Fibroblast of peridontal ligament (primary cell): ENCODE measurements around the gene DLL3.
A peak's percentile ranks its signal among the peaks of the same experiment; 100 is the strongest.
"Not testable (repeated sequence)": the region's sequence is repeated elsewhere in the genome, so short reads cannot be mapped to it uniquely, and the experiment has no call there.

Experiments used
- DNase-seq: peaks from one replicate; pipeline ENCODE4 v3.0.0-alpha.2; 2010; ENCODE audit errors: extremely low read depth

Gene DLL3

DNA sequence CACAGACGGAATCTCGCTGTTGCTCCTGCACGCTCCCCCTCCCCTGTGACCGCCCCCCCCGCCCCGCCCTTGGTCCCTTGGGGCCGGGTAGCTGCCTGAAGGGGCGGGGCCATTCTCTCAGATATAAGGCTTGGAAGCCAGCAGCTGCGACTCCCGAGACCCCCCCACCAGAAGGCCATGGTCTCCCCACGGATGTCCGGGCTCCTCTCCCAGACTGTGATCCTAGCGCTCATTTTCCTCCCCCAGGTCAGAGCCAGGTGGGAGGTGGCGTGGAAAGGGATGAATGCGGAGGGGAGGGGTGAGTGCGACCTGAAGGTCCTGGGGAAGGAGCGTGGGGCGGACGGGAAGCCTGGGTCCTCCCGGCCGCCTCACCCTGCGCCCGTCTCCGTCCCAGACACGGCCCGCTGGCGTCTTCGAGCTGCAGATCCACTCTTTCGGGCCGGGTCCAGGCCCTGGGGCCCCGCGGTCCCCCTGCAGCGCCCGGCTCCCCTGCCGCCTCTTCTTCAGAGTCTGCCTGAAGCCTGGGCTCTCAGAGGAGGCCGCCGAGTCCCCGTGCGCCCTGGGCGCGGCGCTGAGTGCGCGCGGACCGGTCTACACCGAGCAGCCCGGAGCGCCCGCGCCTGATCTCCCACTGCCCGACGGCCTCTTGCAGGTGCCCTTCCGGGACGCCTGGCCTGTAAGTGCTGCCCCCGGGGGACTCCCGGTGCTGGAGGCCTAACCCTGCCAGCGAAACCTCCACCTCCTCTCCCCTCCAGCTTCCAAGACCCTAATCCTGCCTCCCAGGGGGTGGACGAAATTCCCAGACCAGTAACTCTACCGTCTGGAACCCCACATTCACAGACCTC is at the start of gene DLL3:
DLL3 (plus strand) TSS at position 150 of the 845 bp plus-strand sequence; CDS start at position 178, 28 bp downstream.
- DNase-seq: no peak

DNA sequence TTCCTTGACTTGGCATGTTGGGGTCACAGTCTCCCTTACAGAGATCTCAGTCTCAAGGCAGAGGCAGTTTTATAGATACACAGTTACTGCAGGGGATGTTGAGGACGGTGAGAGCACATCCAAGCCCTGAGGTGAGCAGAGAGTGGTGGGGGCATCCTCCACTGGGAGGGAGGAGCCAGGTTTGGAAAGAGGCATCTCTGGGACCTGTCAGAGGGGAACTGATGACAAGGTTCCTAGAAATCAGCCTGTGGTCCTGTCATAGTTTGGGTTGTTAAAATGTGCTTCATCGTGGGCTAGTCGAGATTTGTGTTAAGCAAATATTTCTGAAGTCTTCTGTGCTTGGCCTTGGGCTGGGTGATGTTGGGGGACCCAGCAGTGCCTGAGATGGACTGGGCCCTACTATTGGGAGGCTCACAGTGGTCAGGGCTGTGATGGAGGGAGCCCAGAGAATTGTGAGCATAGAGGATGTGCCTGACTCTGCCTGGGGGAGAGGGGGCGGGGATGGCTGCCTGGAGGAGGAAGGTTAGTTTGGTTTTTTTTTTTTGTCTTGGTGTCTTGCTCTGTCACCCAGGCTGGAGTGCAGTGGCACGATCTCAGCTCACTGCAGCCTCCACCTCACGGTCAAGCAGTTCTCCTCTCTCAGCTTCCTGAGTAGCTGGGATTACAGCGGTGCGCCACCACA is 49.5 kb upstream of the DLL3 start:
- DNase-seq: no peak

DNA sequence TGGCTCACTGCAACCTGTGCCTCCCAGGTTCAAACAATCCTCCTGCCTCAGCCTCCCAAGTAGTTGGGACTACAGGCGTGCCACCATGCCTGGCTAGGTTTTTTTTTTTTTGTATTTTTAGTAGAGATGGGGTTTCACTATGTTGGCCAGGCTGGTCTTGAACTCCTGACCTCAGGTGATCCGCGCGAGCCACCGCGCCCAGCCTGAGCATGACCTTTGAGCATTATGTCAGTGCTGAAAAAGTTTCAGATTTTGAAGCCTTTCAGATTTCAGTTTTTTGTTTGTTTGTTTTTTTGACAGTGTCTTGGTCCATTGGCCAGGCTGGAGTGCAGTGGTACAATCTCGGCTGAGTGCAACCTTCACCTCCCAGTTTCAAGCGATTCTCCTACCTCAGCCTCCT is 47.5 kb upstream of the DLL3 start:
- DNase-seq: not testable (repeated sequence)

- DNase-seq: no peak
Measured at GRCh38 chr19:39463403-39463802, 35.3 kb upstream of the DLL3 start.

GRCh38 chr19:39465956-39466747 is 32.6 kb upstream of the DLL3 start:
- DNase-seq: no peak

GRCh38 chr19:39467941-39468340 is 30.8 kb upstream of the DLL3 start:
- no peak for DNase-seq

GRCh38 chr19:39469036-39469435 is 29.7 kb upstream of the DLL3 start:
- DNase-seq: no peak

DNA sequence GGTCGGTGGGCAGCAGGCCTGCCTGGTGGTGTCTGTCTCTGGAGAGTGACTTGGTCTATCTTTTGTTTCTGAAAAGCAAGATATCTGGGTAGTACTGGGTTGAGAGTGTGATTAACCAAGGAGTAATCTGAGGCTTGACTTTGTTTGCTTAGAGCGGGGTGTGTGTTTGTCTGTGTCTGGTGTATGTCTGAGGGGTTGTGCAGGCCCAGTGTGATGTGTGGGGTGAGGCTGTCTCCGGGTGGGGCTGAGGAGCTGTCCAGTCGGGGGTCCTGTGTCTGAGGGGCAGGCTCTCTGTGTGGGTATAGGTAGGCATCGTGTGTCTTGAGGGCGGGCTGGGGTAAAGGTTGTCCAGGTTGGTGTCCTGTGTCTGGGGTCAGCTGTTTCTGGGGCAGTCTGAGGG is 29.2 kb upstream of the DLL3 start:
- DNase-seq: no peak

DNA sequence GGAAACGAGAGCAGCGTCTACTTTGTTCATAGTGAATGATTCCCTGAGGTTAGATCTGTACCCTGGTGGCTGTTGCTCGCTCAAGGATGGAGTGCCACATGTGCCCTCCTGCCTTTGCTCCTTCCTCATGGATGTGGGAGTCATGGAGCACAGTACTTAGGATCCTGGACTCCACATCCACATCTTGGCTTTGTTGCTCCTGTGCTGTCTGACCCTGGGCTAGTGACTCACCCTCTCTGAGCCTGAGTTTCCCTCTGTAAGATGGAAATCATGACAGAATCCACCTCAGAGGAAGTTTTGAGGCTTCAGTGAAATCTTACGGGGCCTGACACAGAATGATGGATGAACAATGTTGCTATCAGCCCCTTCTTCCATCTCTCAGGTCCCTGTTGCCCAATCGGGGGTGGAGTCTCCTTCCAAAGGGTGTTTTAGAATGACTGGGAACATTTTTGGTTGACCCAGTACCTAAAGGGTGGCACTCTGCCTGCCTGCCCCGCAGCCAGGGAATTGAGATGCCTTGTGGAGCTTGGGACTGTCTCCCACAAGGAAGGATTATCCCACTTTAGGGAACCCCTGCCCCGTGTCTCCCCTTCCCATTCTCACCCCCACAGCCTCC is 27.9 kb upstream of the DLL3 start:
- no peak for DNase-seq

DNA sequence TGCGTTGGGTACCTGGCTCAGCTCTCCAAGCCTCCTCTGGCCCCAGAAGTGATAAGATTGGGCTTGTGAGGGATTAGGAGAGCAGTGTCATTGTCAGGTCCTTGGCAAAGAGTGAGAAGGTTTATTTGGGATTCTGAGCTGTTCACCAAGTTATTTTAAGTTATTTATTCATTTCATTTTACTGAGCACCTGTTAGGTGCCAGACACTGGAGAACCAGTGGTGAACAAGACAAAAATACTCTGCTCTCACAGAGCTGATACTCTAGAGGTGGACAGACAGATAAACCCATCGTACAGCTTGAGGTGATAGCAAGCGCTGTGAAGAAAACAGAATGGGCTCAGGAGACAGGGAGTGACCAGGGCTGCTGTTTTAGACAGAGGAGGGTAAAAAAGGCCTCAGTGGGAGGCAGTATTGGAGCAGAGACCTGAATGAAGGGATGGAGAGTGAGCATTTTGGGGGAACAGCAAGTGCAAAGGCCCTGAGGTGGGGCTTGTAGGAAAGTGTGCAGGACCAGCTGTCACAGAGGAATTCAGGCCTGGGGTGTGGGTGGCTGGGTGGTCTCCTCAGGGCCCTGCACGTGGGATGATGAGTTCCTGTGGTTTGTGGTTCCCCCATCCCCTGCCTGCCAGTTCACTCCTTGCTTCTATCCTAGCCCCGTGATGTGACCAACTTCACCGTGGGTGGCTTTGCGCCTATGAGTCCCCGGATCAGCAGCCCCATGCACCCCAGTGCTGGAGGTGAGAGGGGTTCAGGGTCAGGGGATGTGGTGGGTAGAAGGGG is 26.8 kb upstream of the DLL3 start:
- no peak for DNase-seq

GRCh38 chr19:39472746-39473442 is 25.9 kb upstream of the DLL3 start:
- DNase-seq: no peak

GRCh38 chr19:39473443-39473960 is 25.2 kb upstream of the DLL3 start:
- no peak for DNase-seq

- peak; percentile 23 for DNase-seq
Measured at GRCh38 chr19:39474139-39474620, 24.6 kb upstream of the DLL3 start.

GRCh38 chr19:39475748-39476147 is 23.0 kb upstream of the DLL3 start:
- DNase-seq: no peak

- not testable (repeated sequence) for DNase-seq
Measured at GRCh38 chr19:39479319-39479801, 19.4 kb upstream of the DLL3 start.

DNA sequence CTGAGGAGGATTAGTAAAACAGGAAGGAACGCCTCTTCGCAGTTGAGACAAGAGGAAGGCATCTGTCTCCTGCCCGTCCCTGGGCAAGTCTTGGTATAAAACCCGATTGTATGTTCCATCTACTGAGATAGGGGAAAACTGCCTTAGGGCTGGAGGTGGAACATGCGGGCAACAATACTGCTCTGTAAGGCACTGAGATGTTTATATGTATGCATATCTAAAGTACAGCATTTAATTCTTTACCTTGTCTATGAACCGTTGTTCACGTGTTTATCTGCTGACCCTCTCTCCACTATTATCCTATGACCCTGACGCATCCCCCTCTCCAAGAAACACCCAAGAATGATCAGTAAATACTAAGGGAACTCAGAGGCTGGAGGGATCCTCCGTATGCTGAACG is 18.8 kb upstream of the DLL3 start:
- DNase-seq: no peak

GRCh38 chr19:39480337-39481228 is 18.2 kb upstream of the DLL3 start, which contains the start of gene TIMM50:
TIMM50 (plus strand) TSS chr19:39480838; CDS start chr19:39480854, 16 bp downstream.
- peak; percentile 85 for DNase-seq

DNA sequence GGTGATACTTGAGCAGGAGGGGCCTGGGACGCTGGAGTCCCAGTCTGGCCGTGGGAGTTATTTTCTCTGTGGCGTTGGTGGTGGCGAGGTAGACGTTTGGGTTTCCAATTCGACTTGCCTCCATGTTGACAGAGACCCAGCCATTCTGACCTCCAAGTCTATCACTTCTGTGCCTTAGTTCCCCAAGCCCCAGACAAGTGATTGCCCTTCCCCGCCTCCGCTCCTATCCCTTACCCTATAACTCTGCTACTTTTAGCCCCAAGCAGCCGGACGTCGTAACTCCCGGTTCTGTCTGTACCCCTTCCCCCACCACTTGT is 17.6 kb upstream of the DLL3 start:
- DNase-seq: no peak

DNA sequence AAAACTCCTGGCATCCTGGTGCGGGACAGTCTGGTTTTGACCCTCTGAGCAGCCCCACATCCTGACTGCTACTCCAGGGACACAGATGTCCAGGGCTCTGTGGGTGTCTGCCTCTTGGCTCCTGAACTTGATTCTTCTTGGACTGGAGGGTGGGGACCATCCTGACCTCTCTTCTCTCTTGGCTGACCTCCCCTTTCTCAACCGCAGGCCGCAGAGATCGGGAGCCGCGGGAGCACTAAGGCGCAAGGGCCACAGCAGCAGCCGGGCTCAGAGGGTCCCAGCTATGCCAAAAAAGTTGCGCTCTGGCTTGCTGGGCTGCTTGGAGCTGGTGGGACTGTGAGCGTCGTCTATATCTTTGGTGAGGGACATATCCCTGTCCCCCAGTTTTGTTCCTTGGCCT is 17.1 kb upstream of the DLL3 start:
- DNase-seq: no peak
